ENCODE results near the gene PRELP. TPM values are rescaled to one million over a fixed set of nuclear protein-coding genes. Genes with fewer than 3 reads are reported as not detected.

The PRELP gene
- total RNA-seq, 4 donors from 2014 or later = 63.1 to 140 (median 80.8) TPM

DNA sequence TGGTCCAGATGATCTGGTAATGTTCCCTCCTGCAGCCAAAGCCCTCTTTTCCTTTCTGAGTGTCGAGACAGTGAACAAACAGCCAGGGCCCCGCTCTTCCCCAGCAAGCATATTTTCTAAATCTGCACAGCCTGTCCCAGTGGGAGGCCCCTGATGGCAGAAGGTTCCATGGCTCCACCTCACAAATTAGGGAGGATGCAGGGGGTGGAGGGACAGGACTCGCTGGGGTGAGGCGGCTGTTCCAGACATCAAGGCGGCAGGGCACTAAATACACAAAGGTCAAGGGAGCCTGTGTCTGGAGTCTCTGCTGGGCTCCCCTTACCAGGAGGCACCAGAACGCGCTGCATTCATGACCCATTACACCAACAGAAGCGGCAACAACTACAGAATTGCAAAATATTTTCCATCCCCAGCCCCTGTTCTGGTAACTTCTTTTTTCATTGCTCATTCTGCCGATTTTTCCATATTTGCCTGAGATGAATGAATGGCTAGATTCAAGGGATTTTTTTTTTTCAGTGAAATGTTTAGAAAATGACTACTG lies 27.0 kb upstream of the PRELP start:
- TF ChIP-seq, protein P1, sequence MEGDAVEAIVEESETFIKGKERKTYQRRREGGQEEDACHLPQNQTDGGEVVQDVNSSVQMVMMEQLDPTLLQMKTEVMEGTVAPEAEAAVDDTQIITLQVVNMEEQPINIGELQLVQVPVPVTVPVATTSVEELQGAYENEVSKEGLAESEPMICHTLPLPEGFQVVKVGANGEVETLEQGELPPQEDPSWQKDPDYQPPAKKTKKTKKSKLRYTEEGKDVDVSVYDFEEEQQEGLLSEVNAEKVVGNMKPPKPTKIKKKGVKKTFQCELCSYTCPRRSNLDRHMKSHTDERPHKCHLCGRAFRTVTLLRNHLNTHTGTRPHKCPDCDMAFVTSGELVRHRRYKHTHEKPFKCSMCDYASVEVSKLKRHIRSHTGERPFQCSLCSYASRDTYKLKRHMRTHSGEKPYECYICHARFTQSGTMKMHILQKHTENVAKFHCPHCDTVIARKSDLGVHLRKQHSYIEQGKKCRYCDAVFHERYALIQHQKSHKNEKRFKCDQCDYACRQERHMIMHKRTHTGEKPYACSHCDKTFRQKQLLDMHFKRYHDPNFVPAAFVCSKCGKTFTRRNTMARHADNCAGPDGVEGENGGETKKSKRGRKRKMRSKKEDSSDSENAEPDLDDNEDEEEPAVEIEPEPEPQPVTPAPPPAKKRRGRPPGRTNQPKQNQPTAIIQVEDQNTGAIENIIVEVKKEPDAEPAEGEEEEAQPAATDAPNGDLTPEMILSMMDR (IDR thresholded peaks at IDR 0.05; ENCODE audit: low read depth) = no peak

DNA sequence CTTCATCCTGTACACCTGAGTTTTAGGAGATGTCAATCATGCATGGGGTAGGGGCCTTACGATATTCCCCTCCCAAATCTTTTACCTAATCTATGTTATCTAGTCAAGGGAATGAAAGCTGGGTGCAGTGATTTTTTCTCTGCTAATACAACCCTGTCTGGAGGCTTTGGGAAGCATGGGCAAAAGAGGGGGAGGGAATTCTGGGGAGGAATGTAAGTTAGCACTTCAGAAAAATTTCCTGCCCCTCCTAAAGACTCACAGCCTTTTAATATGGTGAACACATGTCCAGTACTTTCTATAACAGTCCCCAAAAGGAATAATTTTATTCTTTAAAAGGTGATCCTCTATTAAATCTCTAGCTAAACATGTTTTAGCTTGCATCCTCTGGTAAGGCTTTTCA lies 25.6 kb upstream of the PRELP start:
- TF ChIP-seq, protein P1 (IDR thresholded peaks at IDR 0.05; ENCODE audit: low read depth) = no peak

DNA sequence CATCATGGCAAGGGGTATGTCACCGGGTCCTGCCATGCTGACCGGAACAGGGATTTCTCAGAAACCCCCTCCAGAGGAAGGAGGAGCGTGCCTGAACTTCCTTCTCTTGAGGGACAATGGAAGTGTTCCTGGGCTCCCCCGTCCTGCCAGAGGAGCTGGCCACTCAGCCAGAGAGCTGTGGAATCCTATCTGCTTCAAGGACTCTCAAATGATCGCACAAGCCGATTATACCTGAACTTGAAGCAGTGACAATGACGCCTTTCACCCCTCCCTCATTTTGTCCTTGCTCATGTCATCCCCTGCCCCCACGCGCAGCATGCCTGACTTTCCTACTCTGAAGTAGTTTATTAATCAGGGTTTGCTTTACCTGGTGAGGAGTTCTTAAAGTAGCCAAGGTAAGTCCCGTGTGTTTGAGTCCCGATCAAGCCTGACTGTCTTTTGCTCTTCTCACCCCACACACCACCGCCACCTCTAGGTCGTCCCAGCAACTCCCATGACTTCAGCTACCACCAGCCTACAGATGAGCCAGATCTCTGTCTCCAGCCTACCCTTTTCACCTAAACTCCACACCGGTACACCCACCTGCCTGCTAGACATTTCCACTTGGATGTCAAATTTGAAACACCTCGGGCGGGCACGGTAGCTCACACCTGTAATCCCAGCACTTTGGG lies 25.0 kb upstream of the PRELP start:
- TF ChIP-seq, protein P1 (IDR thresholded peaks at IDR 0.05; ENCODE audit: low read depth) = no peak

DNA sequence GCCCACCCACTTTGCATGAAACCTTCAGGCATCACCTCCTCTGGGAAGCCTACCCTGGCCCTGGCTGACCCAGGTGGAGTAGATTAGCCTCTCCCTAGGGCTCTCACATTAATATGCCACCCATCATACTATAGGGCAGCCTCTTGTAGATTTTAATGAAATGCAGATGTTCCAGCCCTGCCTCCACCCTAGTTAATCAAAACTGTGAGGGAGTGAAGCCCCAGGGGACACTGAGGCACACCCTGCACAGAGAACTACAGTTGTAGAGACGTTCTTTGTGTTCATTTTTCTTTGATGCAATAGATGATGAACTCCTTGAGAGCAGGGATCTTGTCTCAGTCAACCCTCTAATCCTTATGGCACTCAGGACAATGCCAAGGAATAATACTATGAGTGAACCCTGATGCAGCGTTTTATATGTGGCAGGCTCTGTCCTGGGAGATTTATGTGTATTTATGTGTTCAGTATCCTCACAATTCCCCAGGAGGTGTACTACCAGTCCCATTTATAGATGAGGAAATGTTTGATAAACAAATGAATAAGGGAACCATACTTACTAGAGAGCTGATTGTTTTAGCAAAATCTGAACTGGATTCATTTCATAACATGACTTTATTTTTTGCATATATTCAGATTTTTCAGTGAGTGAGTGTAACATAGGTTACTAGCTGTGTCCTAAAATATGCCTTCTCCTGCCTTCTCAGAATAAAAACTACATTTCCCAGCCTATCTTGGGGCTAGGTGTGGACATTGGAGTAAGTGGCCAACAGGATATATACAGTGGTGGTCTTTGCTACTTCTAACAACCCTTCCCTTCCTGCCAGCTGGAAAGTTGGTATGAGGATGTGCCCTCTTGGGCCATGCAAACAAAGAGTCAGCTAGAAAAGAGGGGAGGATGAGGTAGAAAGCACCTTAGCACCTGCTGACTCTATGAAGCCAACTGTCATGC lies 23.5 kb upstream of the PRELP start:
- TF ChIP-seq, protein P1 (IDR thresholded peaks at IDR 0.05; ENCODE audit: low read depth) = no peak

DNA sequence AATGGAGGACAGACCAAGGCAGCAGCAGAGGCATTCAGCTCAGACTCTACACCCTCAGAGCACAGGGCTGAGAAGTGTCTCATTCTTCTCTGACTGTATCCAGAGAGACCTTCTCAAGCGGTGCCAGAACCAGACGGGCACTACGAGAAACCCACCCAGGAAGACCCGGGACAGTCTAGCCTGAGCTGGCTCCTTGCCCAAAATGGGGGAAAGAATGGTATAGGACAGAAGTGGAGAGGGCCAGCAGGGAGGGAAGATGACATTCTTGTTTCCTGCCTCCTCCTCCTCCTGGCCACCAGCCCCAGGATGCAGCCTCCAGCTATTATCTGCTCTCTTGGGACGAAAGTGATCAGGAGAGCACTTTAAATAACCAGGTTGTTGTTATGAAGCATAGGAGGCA lies 22.6 kb upstream of the PRELP start:
- TF ChIP-seq, protein P1 (IDR thresholded peaks at IDR 0.05; ENCODE audit: low read depth) = no peak

DNA sequence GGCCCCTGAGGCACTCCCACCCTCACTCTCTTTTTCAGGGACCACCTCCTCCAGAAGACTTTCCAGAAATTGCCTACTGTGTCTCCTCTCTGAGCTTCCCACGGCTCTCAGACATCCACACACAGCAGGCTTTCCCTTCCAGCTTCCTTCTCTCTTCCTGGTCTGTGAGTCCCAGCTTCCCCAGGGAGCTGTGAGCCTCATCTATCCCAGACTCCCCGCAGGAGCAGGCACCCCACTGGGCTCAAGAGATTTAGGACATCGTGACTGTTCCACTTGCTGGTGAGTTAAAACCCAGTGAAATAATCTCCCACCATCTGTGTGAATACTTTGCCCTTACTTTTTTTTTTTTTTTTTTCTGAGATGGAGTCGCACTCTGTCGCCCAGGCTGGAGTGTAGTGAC lies 22.0 kb upstream of the PRELP start:
- TF ChIP-seq, protein P1 (IDR thresholded peaks at IDR 0.05; ENCODE audit: low read depth) = no peak

DNA sequence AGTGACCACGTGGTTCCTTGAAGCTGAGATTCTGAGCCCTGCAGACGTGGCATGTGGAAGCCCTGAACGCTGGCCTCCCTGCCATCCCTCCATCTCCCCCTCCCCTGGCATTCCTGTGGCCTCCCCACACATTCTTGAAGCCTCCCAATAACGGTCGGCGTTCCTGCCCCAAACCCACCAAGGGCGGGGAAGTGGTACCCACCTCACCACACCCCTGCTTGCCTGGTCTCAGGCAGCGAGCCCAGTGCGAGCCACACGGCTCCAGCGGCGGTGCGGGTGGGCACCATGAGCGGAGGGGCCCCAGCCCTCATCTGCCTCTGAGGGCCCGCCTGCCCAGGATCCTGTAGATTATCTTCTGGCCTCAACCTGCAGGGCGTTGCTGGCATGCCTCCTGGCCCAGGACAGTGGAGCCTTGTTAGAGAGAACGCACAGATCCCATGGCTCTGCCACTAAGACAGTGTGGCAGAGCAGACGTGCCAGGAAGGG lies 20.6 kb upstream of the PRELP start:
- TF ChIP-seq, protein P1 (IDR thresholded peaks at IDR 0.05; ENCODE audit: low read depth) = no peak
